PC-9 (cell line): ENCODE data around the gene SCAPER. TPM values are rescaled to one million over a fixed set of nuclear protein-coding genes. Genes with fewer than 3 reads are reported as not detected.

ENCODE experiments used
- BruUV-seq: library from RNA; stranded (reverse); fragments of 400-500 nt; replicated peaks from 2 replicates; lab custom pipeline; 2021; lab: Mats Ljungman, UMichigan
- CTCF ChIA-PET: fragments of 300-600 bp; sonication (Branson Sonifier 250); formaldehyde crosslinking; loops from one replicate; lab custom pipeline; 2022; ENCODE audit warnings: antibody characterized with exemption; lab: Charles Lee
- POLR2A ChIA-PET: fragments of 300-600 bp; sonication (Branson Sonifier 250); formaldehyde crosslinking; loops from one replicate; lab custom pipeline; 2022; ENCODE audit warnings: antibody characterized with exemption; ENCODE audit not compliant: unreplicated experiment; lab: Charles Lee
- DNase-seq, 2 experiments: peaks; one replicate each; pipeline versions ENCODE4 v3.0.0 to v3.0.0-alpha.2; 2015 to 2022; ENCODE audit warnings: mixed read lengths in 1 of 2
- H2AFZ ChIP-seq: fragments of 200-600 bp; sonication (generic); 2 replicates; pipeline ENCODE4 v1.8.1; 2017; ENCODE audit warnings: antibody characterized with exemption
- H3F3A ChIP-seq: fragments of 200-600 bp; sonication (generic); 2 replicates; pipeline ENCODE4 v1.8.1; 2017; ENCODE audit warnings: antibody characterized with exemption, mild to moderate bottlenecking, low read depth; ENCODE audit not compliant: insufficient read depth
- H3K27ac ChIP-seq: fragments of 200-600 bp; sonication (generic); 2 replicates; pipeline ENCODE4 v1.6.1; 2016; ENCODE audit warnings: mixed run types
- H3K27me3 ChIP-seq: fragments of 200-600 bp; sonication (generic); 2 replicates; pipeline ENCODE4 v1.6.1; 2016; ENCODE audit warnings: low read depth, mixed run types; ENCODE audit not compliant: insufficient read depth
- H3K36me3 ChIP-seq: fragments of 200-600 bp; sonication (generic); 2 replicates; pipeline ENCODE4 v1.6.1; 2016; ENCODE audit warnings: low read depth, mixed run types
- H3K4me1 ChIP-seq: fragments of 200-600 bp; sonication (generic); replicated peaks from 2 replicates; pipeline ENCODE4 v1.6.1; 2016; ENCODE audit warnings: mixed run types; ENCODE audit not compliant: insufficient read depth
- H3K4me2 ChIP-seq: fragments of 200-600 bp; sonication (generic); 2 replicates; pipeline ENCODE4 v1.6.1; 2017; ENCODE audit warnings: mixed run types
- H3K4me3 ChIP-seq: fragments of 200-600 bp; sonication (generic); 2 replicates; pipeline ENCODE4 v1.6.1; 2016; ENCODE audit warnings: mixed run types
- H3K79me2 ChIP-seq: fragments of 200-600 bp; sonication (generic); 2 replicates; pipeline ENCODE4 v1.6.1; 2017; ENCODE audit warnings: low read depth, mixed run types
- H3K9me2 ChIP-seq: fragments of 200-600 bp; sonication (generic); 2 replicates; pipeline ENCODE4 v1.8.1; 2017; ENCODE audit warnings: mild to moderate bottlenecking; ENCODE audit not compliant: insufficient read depth
- H3K9me3 ChIP-seq: fragments of 200-600 bp; sonication (generic); 2 replicates; pipeline ENCODE4 v1.8.1; 2016; ENCODE audit warnings: low read depth; ENCODE audit not compliant: insufficient read depth
- H4K20me1 ChIP-seq: fragments of 200-600 bp; sonication (generic); 2 replicates; pipeline ENCODE4 v1.8.1; 2017; ENCODE audit not compliant: insufficient read depth
- EZH2 ChIP-seq: fragments of 200-600 bp; sonication (generic); IDR thresholded peaks from 2 replicates; pipeline ENCODE4 v1.8.0; 2017; ENCODE audit warnings: antibody characterized with exemption, low read depth
- intact Hi-C: fragments of 100-400 bp; cut with micrococcal nuclease; formaldehyde crosslinking; loops from one replicate; pipeline ENCODE4 v1.10.0; 2022; ENCODE audit not compliant: unreplicated experiment
- total RNA-seq: library from RNA; stranded (reverse); gene quantifications from 2 replicates; pipeline ENCODE4 v1.2.3, GENCODE V29; 2021
- TF ChIP-seq, protein P1 (sequence below): fragments of 200-600 bp; sonication (generic); conservative IDR thresholded peaks from 2 replicates; pipeline ENCODE4 v1.6.1; 2017; ENCODE audit warnings: mixed run types, antibody characterized with exemption, mild to moderate bottlenecking, moderate library complexity

SCAPER gene
- total RNA-seq, 1 experiment from 2014 or later = 18.7 TPM

GRCh38 chr15:76846782-76847181 is 58.4 kb downstream of the SCAPER start:
- Histone ChIP-seq H2AFZ (no peak overlapping the region), H3F3A (no peaks in the 10 kb centered on the region), H3K9me2 (no peaks in the 10 kb centered on the region), H4K20me1 (no peaks in the 10 kb centered on the region), H3K27ac (no peak overlapping the region), H3K4me1 (no peaks in the 10 kb centered on the region), H3K9me3 (peaks cover 2% of the 10 kb centered on the region; the same call in 1 of the 2 replicates), H3K4me3 (no peak overlapping the region), H3K4me2 (no peak overlapping the region), H3K79me2 (no peaks in the 10 kb centered on the region), H3K36me3 (no peaks in the 10 kb centered on the region), H3K27me3 (no peaks in the 10 kb centered on the region)
- no peak for DNase-seq
- no peak for TF ChIP-seq EZH2
- TF ChIP-seq, protein P1, sequence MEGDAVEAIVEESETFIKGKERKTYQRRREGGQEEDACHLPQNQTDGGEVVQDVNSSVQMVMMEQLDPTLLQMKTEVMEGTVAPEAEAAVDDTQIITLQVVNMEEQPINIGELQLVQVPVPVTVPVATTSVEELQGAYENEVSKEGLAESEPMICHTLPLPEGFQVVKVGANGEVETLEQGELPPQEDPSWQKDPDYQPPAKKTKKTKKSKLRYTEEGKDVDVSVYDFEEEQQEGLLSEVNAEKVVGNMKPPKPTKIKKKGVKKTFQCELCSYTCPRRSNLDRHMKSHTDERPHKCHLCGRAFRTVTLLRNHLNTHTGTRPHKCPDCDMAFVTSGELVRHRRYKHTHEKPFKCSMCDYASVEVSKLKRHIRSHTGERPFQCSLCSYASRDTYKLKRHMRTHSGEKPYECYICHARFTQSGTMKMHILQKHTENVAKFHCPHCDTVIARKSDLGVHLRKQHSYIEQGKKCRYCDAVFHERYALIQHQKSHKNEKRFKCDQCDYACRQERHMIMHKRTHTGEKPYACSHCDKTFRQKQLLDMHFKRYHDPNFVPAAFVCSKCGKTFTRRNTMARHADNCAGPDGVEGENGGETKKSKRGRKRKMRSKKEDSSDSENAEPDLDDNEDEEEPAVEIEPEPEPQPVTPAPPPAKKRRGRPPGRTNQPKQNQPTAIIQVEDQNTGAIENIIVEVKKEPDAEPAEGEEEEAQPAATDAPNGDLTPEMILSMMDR = no peak
- CTCF ChIA-PET = interaction anchor here (0.7 kb wide), 1 partner anchor 310 kb away, joined by 3 read pairs; no protein-coding TSS in a partner anchor
- POLR2A ChIA-PET = no interaction called here
- intact Hi-C loops = no loop called here
- BruUV-seq = no TSS peak

DNA sequence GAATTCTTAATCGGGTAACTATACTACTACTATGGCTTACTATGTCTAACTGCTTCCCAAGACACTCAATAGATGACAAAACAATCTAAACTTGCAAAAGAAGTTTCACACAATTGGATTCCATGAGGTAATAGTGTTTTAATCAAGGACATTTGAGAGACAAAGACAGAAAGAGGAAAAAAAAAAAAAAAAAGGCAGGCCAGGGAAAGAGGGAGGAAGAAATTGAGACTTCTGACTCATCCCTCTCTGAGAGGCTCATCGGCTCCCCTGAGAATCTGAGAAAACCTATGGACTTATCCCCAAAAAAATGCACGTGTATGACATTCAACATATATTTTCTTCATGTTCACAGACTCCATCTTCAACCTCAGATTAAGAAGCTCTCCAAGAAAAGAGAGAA is 61.0 kb downstream of the SCAPER start:
- ChIA-PET POLR2A (no interaction called here), CTCF (interaction anchor here (0.6 kb wide), 1 partner anchor 161 kb away, joined by 5 read pairs; no protein-coding TSS in a partner anchor)
- Histone ChIP-seq H3K4me3 (no peak overlapping the region), H3K4me1 (no peaks in the 10 kb centered on the region), H3K9me2 (no peaks in the 10 kb centered on the region), H3K27me3 (no peaks in the 10 kb centered on the region), H4K20me1 (no peaks in the 10 kb centered on the region), H3F3A (no peaks in the 10 kb centered on the region), H3K9me3 (no peaks in the 10 kb centered on the region), H3K79me2 (no peaks in the 10 kb centered on the region), H3K36me3 (no peaks in the 10 kb centered on the region), H3K4me2 (no peak overlapping the region), H3K27ac (no peak overlapping the region), H2AFZ (no peak overlapping the region)
- BruUV-seq = no TSS peak
- intact Hi-C loops = loop anchor here (5.0 kb wide), 1 partner anchor 652 kb away; no protein-coding TSS in a partner anchor
- DNase-seq = no peak
- TF ChIP-seq, protein P1 = no peak
- TF ChIP-seq EZH2 = no peak

DNA sequence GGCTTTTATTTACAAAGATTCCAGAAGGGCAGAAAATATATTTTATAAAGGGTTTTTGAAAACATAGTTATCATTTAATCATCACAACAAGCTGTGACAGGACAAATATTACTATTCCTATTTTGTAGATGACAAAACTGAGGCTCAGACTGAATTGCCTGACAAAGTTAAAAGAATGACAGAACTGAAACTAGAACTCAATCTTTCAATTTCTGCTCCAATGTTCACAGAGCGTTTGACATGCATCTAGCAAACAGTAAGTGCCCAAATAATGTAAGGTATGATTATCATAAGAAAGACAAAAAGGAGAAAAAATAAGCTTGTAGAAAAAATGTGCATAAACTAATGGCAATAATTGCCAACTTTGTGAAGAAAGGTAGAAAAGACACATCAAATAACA is 61.9 kb downstream of the SCAPER start:
- DNase-seq = no peak
- Histone ChIP-seq H3K79me2 (no peaks in the 10 kb centered on the region), H3K4me2 (no peak overlapping the region), H4K20me1 (no peaks in the 10 kb centered on the region), H3K27ac (no peak overlapping the region), H3K4me3 (no peak overlapping the region), H3K4me1 (no peaks in the 10 kb centered on the region), H2AFZ (no peak overlapping the region), H3K9me3 (no peaks in the 10 kb centered on the region), H3K27me3 (no peaks in the 10 kb centered on the region), H3K9me2 (no peaks in the 10 kb centered on the region), H3K36me3 (no peaks in the 10 kb centered on the region), H3F3A (no peaks in the 10 kb centered on the region)
- TF ChIP-seq, protein P1 = no peak
- TF ChIP-seq EZH2 = no peak
- CTCF ChIA-PET = interaction anchor here (0.5 to 0.6 kb wide), 2 partner anchors 30 to 161 kb away, joined by 4 to 5 read pairs; no protein-coding TSS in a partner anchor
- no TSS peak for BruUV-seq
- intact Hi-C loops = loop anchor here (5.0 kb wide), 1 partner anchor 651 kb away; no protein-coding TSS in a partner anchor
- POLR2A ChIA-PET = no interaction called here
